IPS-18a (cell line): ENCODE results near the gene SPACA4.
A peak's percentile ranks its signal among the peaks of the same experiment; 100 is the strongest.

ENCODE experiments used
- H3K27ac ChIP-seq: one replicate; pipeline ENCODE4 v1.5.1; 2013; ENCODE audit warnings: low read length
- H3K27me3 ChIP-seq: one replicate; pipeline ENCODE4 v1.6.1; 2013; ENCODE audit warnings: mild to moderate bottlenecking, low read length; ENCODE audit not compliant: control insufficient read depth, insufficient read depth
- H3K36me3 ChIP-seq: one replicate; pipeline ENCODE4 v1.6.1; 2013; ENCODE audit warnings: low read depth, low read length; ENCODE audit not compliant: control insufficient read depth
- H3K4me1 ChIP-seq: one replicate; pipeline ENCODE4 v1.6.1; 2013; ENCODE audit warnings: low read depth, low read length; ENCODE audit not compliant: control insufficient read depth
- H3K4me3 ChIP-seq: one replicate; pipeline ENCODE4 v1.5.1; 2013; ENCODE audit warnings: low read length
- H3K9ac ChIP-seq: one replicate; pipeline ENCODE4 v1.6.1; 2013; ENCODE audit warnings: mild to moderate bottlenecking, low read length, moderate library complexity
- H3K9me3 ChIP-seq: one replicate; pipeline ENCODE4 v1.6.1; 2013; ENCODE audit warnings: low read depth, low read length; ENCODE audit not compliant: control insufficient read depth

Gene SPACA4

DNA sequence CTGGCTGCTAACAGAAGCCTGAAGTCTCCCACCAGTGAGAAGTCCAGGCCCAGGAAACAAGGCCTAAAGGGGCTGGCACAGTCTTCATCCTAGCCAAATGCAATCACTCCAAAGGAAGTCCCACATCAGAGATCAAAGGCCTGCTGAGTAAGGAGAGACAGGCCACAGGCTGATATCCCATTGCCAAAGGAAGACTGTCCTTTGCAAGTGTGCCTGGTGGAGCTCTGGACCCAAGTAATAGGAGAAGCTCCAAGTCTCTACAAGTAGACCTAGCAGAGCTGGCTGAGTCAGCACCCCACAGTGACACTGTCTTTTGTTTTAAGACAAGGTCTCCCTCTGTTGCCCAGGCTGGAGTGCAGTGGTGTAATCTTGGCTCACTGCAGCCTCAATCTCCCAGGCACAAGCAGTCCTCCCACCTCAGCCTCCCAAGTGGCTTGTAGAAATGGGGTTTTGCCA lies 26.2 kb downstream of the SPACA4 start:
- Histone ChIP-seq H3K4me3 (no peak overlapping the region), H3K9ac (no peak overlapping the region), H3K36me3 (no peaks in the 10 kb centered on the region), H3K4me1 (peaks cover 37% of the 10 kb centered on the region), H3K27ac (no peak overlapping the region), H3K9me3 (no peaks in the 10 kb centered on the region), H3K27me3 (peaks cover 10% of the 10 kb centered on the region)

DNA sequence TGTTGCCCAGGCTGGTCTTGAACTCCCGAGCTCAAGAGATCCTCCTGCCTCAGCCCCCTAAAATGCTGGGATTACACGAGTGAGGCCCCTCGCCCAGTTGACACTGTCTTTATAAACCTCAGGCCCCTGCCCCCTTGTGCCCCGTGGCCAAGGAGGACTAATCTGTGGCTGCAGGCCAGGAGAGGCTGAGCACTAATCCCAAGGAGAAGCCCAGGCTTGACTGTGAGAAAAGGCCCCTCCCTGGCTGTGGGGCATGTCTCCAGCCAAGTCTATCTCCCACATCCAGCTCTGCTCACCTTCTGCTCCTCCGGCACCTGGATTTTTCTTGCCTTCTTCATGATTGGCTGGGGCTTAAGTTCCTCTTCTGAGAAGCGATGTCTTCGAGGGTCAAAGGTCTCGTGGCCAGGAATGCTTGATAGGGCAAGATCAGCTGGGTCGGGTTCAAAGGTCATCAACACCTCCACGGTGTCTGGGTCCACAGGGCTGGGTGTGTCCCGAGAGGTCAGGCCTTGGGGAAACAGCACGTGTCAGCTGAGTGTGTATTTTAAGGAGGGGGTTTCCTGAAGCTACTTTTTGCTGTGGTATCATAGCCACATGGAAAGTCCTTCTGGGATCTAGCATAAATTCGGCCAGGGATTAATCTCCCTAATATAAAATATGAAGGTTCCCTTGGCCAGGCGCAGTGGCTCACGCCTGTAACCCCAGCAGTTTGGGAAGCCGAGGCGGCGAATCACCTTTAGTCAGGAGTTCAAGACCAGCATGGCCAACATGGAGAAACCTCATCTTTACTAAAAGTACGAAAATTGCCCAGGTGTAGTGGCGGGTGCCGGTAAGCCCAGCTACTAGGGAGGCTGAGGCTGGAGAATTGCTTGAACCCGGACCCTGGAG lies 26.9 kb downstream of the SPACA4 start:
- H3K9me3 ChIP-seq, result no peaks in the 10 kb centered on the region
- H3K4me1 ChIP-seq, result peaks cover 38% of the 10 kb centered on the region
- H3K9ac ChIP-seq, result no peak overlapping the region
- no peak overlapping the region for H3K4me3 ChIP-seq
- H3K27me3 ChIP-seq, result peaks cover 10% of the 10 kb centered on the region
- H3K36me3 ChIP-seq, result no peaks in the 10 kb centered on the region
- no peak overlapping the region for H3K27ac ChIP-seq

DNA sequence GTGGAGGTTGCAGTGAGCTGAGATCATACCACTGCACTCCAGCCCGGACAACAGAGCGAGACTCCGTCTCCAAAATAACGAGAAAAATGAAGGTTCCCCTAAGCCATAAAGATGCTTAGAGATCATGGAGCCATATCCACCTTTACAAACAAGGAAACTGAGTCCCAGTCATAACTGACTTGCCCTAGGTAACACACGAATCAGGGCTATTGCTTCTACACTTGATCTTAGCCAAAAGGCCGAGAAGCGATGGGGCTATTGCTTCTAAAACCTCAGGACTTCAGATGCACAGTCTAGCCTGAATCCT lies 27.4 kb downstream of the SPACA4 start:
- Histone ChIP-seq H3K27me3 (peaks cover 10% of the 10 kb centered on the region), H3K36me3 (no peaks in the 10 kb centered on the region), H3K4me1 (peaks cover 44% of the 10 kb centered on the region), H3K27ac (no peak overlapping the region), H3K9me3 (no peaks in the 10 kb centered on the region), H3K9ac (no peak overlapping the region), H3K4me3 (peak overlapping the region; percentile 36)

DNA sequence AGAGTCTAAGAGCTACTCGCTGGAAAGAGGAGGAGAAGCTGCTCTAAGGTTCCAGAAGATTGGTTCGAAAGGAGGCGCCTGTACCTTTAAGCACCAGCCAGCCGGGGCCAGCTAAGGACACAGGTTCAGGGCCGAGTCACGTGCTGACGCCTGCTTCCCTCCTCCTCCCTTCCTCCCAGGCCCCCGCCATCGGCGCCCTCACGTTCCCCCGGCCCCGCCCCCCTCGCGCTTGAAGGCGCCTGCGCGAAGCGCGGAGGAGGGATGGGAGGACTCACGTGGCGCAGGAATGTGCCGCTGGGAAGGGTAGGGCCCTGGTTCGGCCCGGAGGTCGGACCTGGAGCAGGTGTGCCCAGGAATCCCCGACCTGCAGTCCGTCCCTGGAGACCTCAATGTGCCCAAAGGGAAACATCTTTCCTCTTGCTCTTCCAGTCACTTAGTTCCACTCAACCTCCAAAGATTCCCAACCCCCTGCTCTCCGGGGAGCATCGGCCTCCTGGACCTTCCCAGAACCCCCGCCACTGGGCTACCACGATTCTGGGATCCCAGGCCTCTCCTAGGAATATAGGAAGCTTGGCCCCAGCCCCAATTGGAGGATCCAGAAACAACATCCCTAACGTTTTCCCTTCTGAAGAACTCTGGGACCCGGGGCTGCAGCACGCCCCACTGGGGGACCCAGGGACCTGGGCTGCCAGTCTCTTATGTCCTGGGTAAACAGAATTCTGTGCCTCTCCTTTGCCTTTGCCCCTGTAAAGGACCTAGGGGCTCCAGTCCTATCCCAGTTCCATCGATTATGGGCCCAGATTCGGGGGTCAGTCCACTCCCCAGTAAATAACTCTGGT lies 28.1 kb downstream of the SPACA4 start:
- no peak overlapping the region for H3K27ac ChIP-seq
- peak overlapping the region; percentile 54 for H3K4me3 ChIP-seq
- no peaks in the 10 kb centered on the region for H3K36me3 ChIP-seq
- peak overlapping the region; percentile 36 for H3K9ac ChIP-seq
- peaks cover 10% of the 10 kb centered on the region for H3K27me3 ChIP-seq
- H3K9me3 ChIP-seq, result no peaks in the 10 kb centered on the region
- peaks cover 48% of the 10 kb centered on the region for H3K4me1 ChIP-seq

- Histone ChIP-seq H3K4me3 (peak overlapping the region; percentile 60), H3K36me3 (no peaks in the 10 kb centered on the region), H3K4me1 (peaks cover 45% of the 10 kb centered on the region), H3K27me3 (peaks cover 10% of the 10 kb centered on the region), H3K27ac (no peak overlapping the region), H3K9ac (peak overlapping the region; percentile 42), H3K9me3 (no peaks in the 10 kb centered on the region)
Measured at GRCh38 chr19:48635263-48635965, 28.9 kb downstream of the SPACA4 start.

GRCh38 chr19:48635966-48636858 lies 29.7 kb downstream of the SPACA4 start:
- Histone ChIP-seq H3K4me1 (peaks cover 40% of the 10 kb centered on the region), H3K36me3 (no peaks in the 10 kb centered on the region), H3K9me3 (no peaks in the 10 kb centered on the region), H3K27me3 (peaks cover 10% of the 10 kb centered on the region), H3K27ac (no peak overlapping the region), H3K4me3 (peak overlapping the region; percentile 60), H3K9ac (peak overlapping the region; percentile 42)

DNA sequence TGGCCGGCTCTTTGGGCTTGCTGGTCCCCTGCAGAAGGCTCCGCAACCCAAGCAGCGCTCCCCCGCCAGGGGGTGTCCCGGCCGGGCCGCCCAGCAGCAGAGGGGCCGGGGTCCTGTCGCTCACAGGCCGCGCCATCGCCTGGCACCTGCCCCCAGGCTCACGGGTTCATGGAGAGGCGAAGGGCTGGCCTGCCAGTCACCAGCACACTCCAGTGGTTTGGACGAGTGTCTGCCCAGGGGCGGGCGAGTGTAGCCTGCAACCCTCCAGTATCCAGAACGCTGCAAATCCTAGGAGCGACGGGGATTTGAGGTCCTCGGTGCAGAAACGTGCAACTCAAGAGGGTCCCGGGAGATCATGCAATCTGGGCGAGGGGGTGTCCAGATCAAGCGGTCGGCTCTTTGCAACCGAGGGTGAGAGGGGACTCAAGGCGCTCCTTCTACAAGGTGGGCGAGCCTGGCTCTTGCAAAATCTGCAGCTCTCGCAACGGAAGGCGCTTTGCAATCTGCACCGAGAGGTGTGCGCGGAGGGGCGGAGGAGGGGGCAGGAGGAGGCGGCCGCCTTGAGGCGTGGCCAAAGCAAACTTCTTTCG lies 30.4 kb downstream of the SPACA4 start, which contains the start of gene DBP:
DBP (minus strand) TSS at position 521 of the 590 bp plus-strand sequence; CDS start at position 136, 385 bp downstream.
- H3K36me3 ChIP-seq, result no peaks in the 10 kb centered on the region
- peaks cover 10% of the 10 kb centered on the region for H3K27me3 ChIP-seq
- H3K27ac ChIP-seq, result peak within 1 kb of the TSS; percentile 97

DNA sequence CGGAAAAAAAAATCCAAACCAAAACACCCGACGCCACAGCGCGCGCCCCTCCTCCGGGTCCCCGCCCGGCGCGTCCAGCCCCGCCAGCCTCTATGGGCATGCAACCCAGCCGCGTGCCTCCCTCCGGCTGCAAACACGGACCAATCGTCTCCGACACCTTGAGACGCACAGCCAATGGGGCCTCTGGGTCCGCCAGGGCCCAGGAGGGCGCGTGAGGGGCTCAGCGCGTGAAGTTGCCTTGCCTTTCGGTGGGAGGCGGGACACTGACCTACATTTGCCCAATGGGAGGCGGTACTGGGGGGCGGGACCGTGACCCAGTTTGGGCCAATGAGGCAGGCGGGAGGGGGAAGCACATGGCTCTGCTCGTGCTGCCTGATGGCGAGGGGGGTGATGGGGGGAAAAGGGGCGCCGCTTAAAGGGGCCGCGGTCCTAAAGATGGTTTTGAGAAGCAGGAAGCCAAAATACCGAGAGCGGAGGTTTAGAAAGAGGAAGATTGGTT lies 31.0 kb downstream of the SPACA4 start:
- H3K4me3 ChIP-seq, result peak overlapping the region; percentile 79
- peak overlapping the region; percentile 88 for H3K9ac ChIP-seq
- H3K4me1 ChIP-seq, result peaks cover 36% of the 10 kb centered on the region
- peaks cover under 1% of the 10 kb centered on the region for H3K36me3 ChIP-seq
- peak overlapping the region; percentile 97 for H3K27ac ChIP-seq
- H3K9me3 ChIP-seq, result no peaks in the 10 kb centered on the region
- peaks cover 10% of the 10 kb centered on the region for H3K27me3 ChIP-seq

More for the DNA sequence above, 30.4 kb downstream of the SPACA4 start, which contains the start of gene DBP:
- Histone ChIP-seq H3K4me3 (peak within 1 kb of the TSS; percentile 79), H3K4me1 (peaks cover 36% of the 10 kb centered on the region), H3K9ac (peak within 1 kb of the TSS; percentile 88), H3K9me3 (no peaks in the 10 kb centered on the region)

- Histone ChIP-seq H3K4me1 (peaks cover 36% of the 10 kb centered on the region), H3K4me3 (peak overlapping the region; percentile 79), H3K9ac (peak overlapping the region; percentile 88), H3K27ac (peak overlapping the region; percentile 97), H3K27me3 (peaks cover 10% of the 10 kb centered on the region), H3K9me3 (no peaks in the 10 kb centered on the region), H3K36me3 (peaks cover 3% of the 10 kb centered on the region)
Measured at GRCh38 chr19:48637948-48638830, 31.6 kb downstream of the SPACA4 start.
